Uterus (tissue), 4 donors: ENCODE results near the gene ZBTB20. TPM values are rescaled to one million over a fixed set of nuclear protein-coding genes. Genes with fewer than 3 reads are reported as not detected.

Experiments
- DNase-seq, 2 donors: peaks; one replicate each; pipeline ENCODE4 v3.0.0-alpha.2; 2019 to 2020
- H3K27ac ChIP-seq, 2 donors: fragments of 200-600 bp; sonication (generic); 1 replicate in 1 of 2; 2 replicates in 1 of 2; pipeline ENCODE4 v1.5.1; 2016 to 2018
- H3K27me3 ChIP-seq, 2 donors: fragments of 200-600 bp; sonication (generic); one replicate each; pipeline ENCODE4 v1.5.1; 2018 to 2019; ENCODE audit warnings: control low read depth in 1 of 2
- H3K36me3 ChIP-seq, 2 donors: fragments of 200-600 bp; sonication (generic); one replicate each; pipeline ENCODE4 v1.5.1; 2019; ENCODE audit warnings: control low read depth in 1 of 2
- H3K4me1 ChIP-seq, 2 donors: fragments of 200-600 bp; sonication (generic); one replicate each; pipeline ENCODE4 v1.5.1; 2018 to 2019; ENCODE audit warnings: control low read depth in 1 of 2
- H3K4me3 ChIP-seq, 2 donors: fragments of 200-600 bp; sonication (generic); 1 replicate in 1 of 2; 2 replicates in 1 of 2; pipeline ENCODE4 v1.5.1; 2018 to 2019; ENCODE audit warnings: mild to moderate bottlenecking in 1 of 2
- H3K9me3 ChIP-seq, 2 donors: fragments of 200-600 bp; sonication (generic); one replicate each; pipeline ENCODE4 v1.5.1; 2019; ENCODE audit warnings: control low read depth in 1 of 2
- POLR2A ChIP-seq, 2 donors: fragments of 450-650 bp; IDR thresholded peaks; one replicate each; pipeline ENCODE4 v1.6.1; 2016; ENCODE audit warnings: antibody characterized with exemption in 2 of 2, mild to moderate bottlenecking in 1 of 2, moderate library complexity in 1 of 2
- intact Hi-C: fragments of 100-400 bp; cut with DNase I; formaldehyde crosslinking; loops from one replicate; pipeline ENCODE4 v1.15.1; 2023; ENCODE audit warnings: low total_unique reads
- total RNA-seq, 4 donors: library from RNA; depleted of rRNA in 3 of 4; stranded (reverse); fragments of >200 nt in 3 of 4; gene quantifications; one replicate each; pipeline versions ENCODE4 v1.1.0 to v1.2.4, GENCODE V29; 2014 to 2023
- TF ChIP-seq, protein P1 (sequence below), 4 experiments: fragments of 200-600 bp in 2 of 4; fragments of 450-650 bp in 2 of 4; sonication (generic) in 2 of 4; IDR thresholded peaks; one replicate each; pipeline ENCODE4 v1.5.1; 2016 to 2019; ENCODE audit warnings: antibody characterized with exemption in 4 of 4, mild to moderate bottlenecking in 2 of 4, moderate library complexity in 1 of 4
- donor health status: DM: yes; HTN: yes; CAD: no.

ZBTB20 gene
- total RNA-seq, 4 donors from 2014 or later, result 35.6 to 157 (median 85.1) TPM

DNA sequence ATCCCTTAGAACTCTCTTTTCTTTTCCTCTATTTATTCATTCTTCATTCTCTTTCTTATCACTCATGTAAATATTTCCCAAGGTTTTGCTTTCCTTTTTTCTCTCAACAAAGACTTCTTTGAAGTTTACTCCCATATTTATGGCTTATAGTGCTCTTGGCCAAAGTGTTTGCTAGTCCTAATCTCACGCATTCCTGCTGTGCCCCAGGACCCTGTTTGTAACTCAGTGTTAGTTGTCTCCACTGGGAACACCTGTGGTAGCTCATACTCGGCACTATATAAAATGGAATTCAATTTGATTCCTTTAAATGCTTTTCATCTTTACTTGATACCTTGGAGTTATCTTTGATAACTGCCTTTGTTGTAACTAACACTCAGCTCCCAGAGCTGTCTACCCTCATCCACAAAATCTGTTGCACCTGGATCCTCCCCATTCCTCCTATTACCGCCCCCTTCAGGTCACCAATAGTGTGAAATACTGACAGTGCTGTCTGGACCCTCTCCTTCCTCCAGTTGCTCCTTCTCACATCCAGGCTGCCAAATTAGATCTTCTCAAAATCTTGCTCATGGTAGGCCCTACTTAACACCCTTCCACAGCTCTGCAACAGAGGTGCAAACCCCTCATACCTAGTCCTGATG lies 776.4 kb downstream of the ZBTB20 start:
- peaks cover 0 to under 1% of the 10 kb centered on the region in 2 donors for H3K4me1 ChIP-seq

DNA sequence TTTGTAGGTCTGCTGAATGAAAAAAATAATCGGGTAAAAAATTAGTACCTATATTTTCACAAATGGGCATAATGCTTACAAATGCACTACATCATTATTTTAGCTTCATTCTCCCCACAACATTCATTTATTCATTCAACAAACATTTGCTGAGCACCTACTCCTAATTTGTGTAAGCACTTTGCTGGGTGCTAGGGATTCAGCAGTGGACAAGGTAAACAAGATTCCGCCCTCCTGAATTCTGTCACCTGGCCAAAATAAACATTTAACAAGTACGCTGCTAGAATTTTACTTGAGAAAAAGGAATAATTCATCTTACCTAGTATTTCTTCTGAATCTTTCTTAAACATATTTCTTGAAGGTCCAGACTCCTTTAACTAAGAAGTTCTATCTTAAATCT lies 781.2 kb downstream of the ZBTB20 start:
- intact Hi-C loops, result no loop called here
- Histone ChIP-seq H3K27ac (no peak overlapping the region), H3K4me1 (no peaks in the 10 kb centered on the region), H3K4me3 (no peak overlapping the region), H3K9me3 (no peaks in the 10 kb centered on the region), H3K36me3 (no peaks in the 10 kb centered on the region), H3K27me3 (no peaks in the 10 kb centered on the region)
- no peak for TF ChIP-seq POLR2A (IDR thresholded peaks at IDR 0.05)
- TF ChIP-seq, protein P1, sequence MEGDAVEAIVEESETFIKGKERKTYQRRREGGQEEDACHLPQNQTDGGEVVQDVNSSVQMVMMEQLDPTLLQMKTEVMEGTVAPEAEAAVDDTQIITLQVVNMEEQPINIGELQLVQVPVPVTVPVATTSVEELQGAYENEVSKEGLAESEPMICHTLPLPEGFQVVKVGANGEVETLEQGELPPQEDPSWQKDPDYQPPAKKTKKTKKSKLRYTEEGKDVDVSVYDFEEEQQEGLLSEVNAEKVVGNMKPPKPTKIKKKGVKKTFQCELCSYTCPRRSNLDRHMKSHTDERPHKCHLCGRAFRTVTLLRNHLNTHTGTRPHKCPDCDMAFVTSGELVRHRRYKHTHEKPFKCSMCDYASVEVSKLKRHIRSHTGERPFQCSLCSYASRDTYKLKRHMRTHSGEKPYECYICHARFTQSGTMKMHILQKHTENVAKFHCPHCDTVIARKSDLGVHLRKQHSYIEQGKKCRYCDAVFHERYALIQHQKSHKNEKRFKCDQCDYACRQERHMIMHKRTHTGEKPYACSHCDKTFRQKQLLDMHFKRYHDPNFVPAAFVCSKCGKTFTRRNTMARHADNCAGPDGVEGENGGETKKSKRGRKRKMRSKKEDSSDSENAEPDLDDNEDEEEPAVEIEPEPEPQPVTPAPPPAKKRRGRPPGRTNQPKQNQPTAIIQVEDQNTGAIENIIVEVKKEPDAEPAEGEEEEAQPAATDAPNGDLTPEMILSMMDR (IDR thresholded peaks at IDR 0.05), result no peak
- no peak for DNase-seq

More for the DNA sequence above, 776.4 kb downstream of the ZBTB20 start:
- DNase-seq, result no peak
- intact Hi-C loops, result no loop called here
- TF ChIP-seq POLR2A (IDR thresholded peaks at IDR 0.05), result no peak
- TF ChIP-seq, protein P1 (IDR thresholded peaks at IDR 0.05), result no peak
- no peaks in the 10 kb centered on the region for H3K27me3 ChIP-seq
- no peaks in the 10 kb centered on the region for H3K9me3 ChIP-seq
- no peak overlapping the region for H3K4me3 ChIP-seq
- H3K36me3 ChIP-seq, result no peaks in the 10 kb centered on the region
- H3K27ac ChIP-seq, result no peak overlapping the region

- Histone ChIP-seq H3K27me3 (no peaks in the 10 kb centered on the region), H3K27ac (no peak overlapping the region), H3K36me3 (no peaks in the 10 kb centered on the region), H3K4me1 (no peaks in the 10 kb centered on the region), H3K4me3 (no peak overlapping the region), H3K9me3 (no peaks in the 10 kb centered on the region)
- TF ChIP-seq POLR2A (IDR thresholded peaks at IDR 0.05), result no peak
- TF ChIP-seq, protein P1 (IDR thresholded peaks at IDR 0.05), result no peak
- DNase-seq, result no peak
- intact Hi-C loops, result no loop called here
Measured at GRCh38 chr3:114364806-114365654, 782.1 kb downstream of the ZBTB20 start.

GRCh38 chr3:114363554-114364202 lies 783.4 kb downstream of the ZBTB20 start:
- Histone ChIP-seq H3K27ac (peak overlapping the region in 1 of 2 donors; percentile 20), H3K4me3 (no peak overlapping the region), H3K27me3 (no peaks in the 10 kb centered on the region), H3K36me3 (no peaks in the 10 kb centered on the region), H3K9me3 (no peaks in the 10 kb centered on the region), H3K4me1 (no peaks in the 10 kb centered on the region)
- TF ChIP-seq POLR2A (IDR thresholded peaks at IDR 0.05), result no peak
- TF ChIP-seq, protein P1 (IDR thresholded peaks at IDR 0.05), result no peak
- no peak for DNase-seq
- intact Hi-C loops, result no loop called here

DNA sequence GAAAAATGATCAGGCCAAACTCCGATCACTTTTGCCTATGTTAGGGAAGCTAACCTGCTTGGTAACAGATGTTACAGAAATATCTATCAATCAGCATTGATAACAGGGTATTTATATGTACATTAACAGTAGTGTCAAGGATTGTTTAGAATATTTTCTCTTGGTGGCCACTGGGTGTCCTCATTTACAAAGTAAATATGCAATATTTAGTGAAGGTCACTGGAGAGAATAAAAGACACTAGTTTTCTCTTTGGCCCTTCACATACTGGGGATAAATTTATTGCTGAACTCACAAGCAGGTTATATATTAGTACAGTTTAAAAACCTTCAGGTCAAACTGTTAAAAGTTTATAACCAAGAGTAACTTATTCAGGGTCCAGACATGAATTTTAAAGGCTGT lies 784.3 kb downstream of the ZBTB20 start:
- no peak for DNase-seq
- Histone ChIP-seq H3K36me3 (no peaks in the 10 kb centered on the region), H3K9me3 (no peaks in the 10 kb centered on the region), H3K4me3 (no peak overlapping the region), H3K4me1 (no peaks in the 10 kb centered on the region), H3K27me3 (no peaks in the 10 kb centered on the region), H3K27ac (no peak overlapping the region)
- intact Hi-C loops, result no loop called here
- TF ChIP-seq POLR2A (IDR thresholded peaks at IDR 0.05), result no peak
- TF ChIP-seq, protein P1 (IDR thresholded peaks at IDR 0.05), result peak; percentile 24 to 44 (median 30)
